ENCODE data around the gene CNGB1. TPM values are rescaled to one million over a fixed set of nuclear protein-coding genes. Genes with fewer than 3 reads are reported as not detected.

Gene CNGB1
- total RNA-seq, 1 experiment from 2014 or later = not detected

DNA sequence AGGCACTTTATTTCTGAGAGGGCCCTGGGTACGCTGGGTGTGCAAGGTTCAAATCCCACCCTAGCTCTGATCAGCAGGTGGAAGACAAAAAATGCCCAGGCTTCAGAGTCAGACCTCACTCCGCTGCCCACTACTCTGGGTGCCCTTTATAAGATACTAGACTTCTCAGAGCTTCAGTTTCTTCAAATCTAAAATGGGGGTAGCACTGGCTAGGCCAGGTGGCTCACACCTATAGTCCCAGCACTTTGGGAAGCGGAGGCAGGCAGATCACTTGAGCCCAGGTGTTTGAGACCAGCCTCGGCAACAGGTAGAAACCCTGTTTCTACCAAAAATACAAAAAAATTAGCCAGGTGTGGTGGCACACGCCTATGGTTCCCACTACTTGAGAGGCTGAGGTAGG is 32.0 kb upstream of the CNGB1 start:
- Histone ChIP-seq H3K27me3 (ENCODE audit: insufficient read depth, low read length) (no peaks in the 10 kb centered on the region), H3K79me2 (ENCODE audit: insufficient read depth, low read length) (peaks cover 19% of the 10 kb centered on the region), H3K9ac (ENCODE audit: low read length) (no peak overlapping the region), H3K9me3 (ENCODE audit: control insufficient read depth in 1 of 2, insufficient read depth in 1 of 2, low read depth in 1 of 2, low read length in 2 of 2) (no peaks in the 10 kb centered on the region), H3K36me3 (ENCODE audit: control insufficient read depth in 1 of 2, insufficient read depth in 2 of 2, low read length in 2 of 2) (peaks cover 12 to 18% of the 10 kb centered on the region in 2 experiments; a peak in 3 of 4 replicates), H3K27ac (ENCODE audit: low read depth, low read length) (no peak overlapping the region), H2AFZ (ENCODE audit: low read depth, low read length, poor library complexity, severe bottlenecking) (no peak overlapping the region), H3K4me2 (ENCODE audit: low read length) (no peak overlapping the region), H3K4me1 (ENCODE audit: control insufficient read depth in 1 of 2, insufficient read depth in 2 of 2, low read length in 2 of 2) (peaks cover 18 to 30% of the 10 kb centered on the region in 2 experiments; a peak in 3 of 4 replicates), H3K4me3 (replicated peaks in 1 of 2; ENCODE audit: low read depth in 1 of 2, low read length in 2 of 2) (no peak overlapping the region), H3K9me2 (ENCODE audit: insufficient read depth) (no peaks in the 10 kb centered on the region), H4K20me1 (ENCODE audit: insufficient read depth) (no peaks in the 10 kb centered on the region)
- CTCF ChIA-PET = no interaction called here
- RAD21 ChIA-PET (ENCODE audit: low non-redundant PET in 1 of 2, low total read pairs in 2 of 2, uncharacterized antibody in 2 of 2, unreplicated experiment in 2 of 2) = no interaction called here
- DNase-seq (ENCODE audit: low read depth, low spot score) = no peak
- no peak for ATAC-seq
- intact Hi-C loops (cut with micrococcal nuclease) = loop anchor here (10.0 kb wide), 1 partner anchor 278 kb away; no protein-coding TSS in a partner anchor
- TF ChIP-seq SRF (IDR thresholded peaks at IDR 0.05; ENCODE audit: low read depth) = no peak
- TF ChIP-seq YY1 (IDR thresholded peaks at IDR 0.05; ENCODE audit: extremely low read depth, insufficient replicate concordance, low read depth, low read length) = no peak
- no peak for TF ChIP-seq POLR2AphosphoS5 (IDR thresholded peaks at IDR 0.05; ENCODE audit: low read depth, low read length)
- TF ChIP-seq EZH2 (IDR thresholded peaks at IDR 0.05) = no peak
- no peak for TF ChIP-seq EZH2phosphoT487 (IDR thresholded peaks at IDR 0.05; ENCODE audit: borderline replicate concordance)
- TF ChIP-seq, protein P1, sequence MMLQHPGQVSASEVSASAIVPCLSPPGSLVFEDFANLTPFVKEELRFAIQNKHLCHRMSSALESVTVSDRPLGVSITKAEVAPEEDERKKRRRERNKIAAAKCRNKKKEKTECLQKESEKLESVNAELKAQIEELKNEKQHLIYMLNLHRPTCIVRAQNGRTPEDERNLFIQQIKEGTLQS (IDR thresholded peaks at IDR 0.05) = no peak
- no peak for TF ChIP-seq CEBPB (IDR thresholded peaks at IDR 0.05; ENCODE audit: low read depth)
- TF ChIP-seq RAD21 (IDR thresholded peaks at IDR 0.05; ENCODE audit: low read depth) = no peak
- no peak for TF ChIP-seq EGR1 (IDR thresholded peaks at IDR 0.05; ENCODE audit: low read depth)
- no peak for TF ChIP-seq POLR2A (IDR thresholded peaks at IDR 0.05; ENCODE audit: borderline replicate concordance, extremely low read depth, insufficient read depth, insufficient read length)
- no peak for TF ChIP-seq ZNF274 (IDR thresholded peaks at IDR 0.05; ENCODE audit: low read depth, low read length)
- no TSS peak for BruUV-seq (replicated peaks)
- POLR2A ChIA-PET = no interaction called here

DNA sequence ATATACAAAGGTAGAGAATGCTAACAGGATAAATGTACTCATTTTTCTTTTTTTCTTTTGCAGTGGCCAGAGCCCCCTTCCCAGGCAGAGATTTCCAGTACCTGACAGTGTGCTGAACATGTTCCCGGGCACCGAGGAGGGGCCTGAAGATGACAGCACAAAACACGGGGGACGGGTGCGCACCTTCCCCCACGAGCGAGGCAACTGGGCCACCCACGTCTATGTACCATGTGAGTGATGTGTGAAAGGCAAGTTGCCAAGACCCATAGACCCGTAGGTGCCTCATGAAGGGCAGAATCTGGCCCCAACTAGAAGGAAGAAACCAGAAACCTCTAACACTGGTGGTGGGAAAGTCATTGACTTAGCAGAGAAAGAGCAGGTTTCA is 31.5 kb upstream of the CNGB1 start:
- POLR2A ChIA-PET = no interaction called here
- no peak overlapping the region for H3K27ac ChIP-seq (ENCODE audit: low read depth, low read length)
- intact Hi-C loops (cut with micrococcal nuclease) = loop anchor here (10.0 kb wide), 1 partner anchor 278 kb away; no protein-coding TSS in a partner anchor
- H3K9me2 ChIP-seq (ENCODE audit: insufficient read depth) = no peaks in the 10 kb centered on the region
- peaks cover 17% of the 10 kb centered on the region for H3K79me2 ChIP-seq (ENCODE audit: insufficient read depth, low read length)
- TF ChIP-seq, protein P2, sequence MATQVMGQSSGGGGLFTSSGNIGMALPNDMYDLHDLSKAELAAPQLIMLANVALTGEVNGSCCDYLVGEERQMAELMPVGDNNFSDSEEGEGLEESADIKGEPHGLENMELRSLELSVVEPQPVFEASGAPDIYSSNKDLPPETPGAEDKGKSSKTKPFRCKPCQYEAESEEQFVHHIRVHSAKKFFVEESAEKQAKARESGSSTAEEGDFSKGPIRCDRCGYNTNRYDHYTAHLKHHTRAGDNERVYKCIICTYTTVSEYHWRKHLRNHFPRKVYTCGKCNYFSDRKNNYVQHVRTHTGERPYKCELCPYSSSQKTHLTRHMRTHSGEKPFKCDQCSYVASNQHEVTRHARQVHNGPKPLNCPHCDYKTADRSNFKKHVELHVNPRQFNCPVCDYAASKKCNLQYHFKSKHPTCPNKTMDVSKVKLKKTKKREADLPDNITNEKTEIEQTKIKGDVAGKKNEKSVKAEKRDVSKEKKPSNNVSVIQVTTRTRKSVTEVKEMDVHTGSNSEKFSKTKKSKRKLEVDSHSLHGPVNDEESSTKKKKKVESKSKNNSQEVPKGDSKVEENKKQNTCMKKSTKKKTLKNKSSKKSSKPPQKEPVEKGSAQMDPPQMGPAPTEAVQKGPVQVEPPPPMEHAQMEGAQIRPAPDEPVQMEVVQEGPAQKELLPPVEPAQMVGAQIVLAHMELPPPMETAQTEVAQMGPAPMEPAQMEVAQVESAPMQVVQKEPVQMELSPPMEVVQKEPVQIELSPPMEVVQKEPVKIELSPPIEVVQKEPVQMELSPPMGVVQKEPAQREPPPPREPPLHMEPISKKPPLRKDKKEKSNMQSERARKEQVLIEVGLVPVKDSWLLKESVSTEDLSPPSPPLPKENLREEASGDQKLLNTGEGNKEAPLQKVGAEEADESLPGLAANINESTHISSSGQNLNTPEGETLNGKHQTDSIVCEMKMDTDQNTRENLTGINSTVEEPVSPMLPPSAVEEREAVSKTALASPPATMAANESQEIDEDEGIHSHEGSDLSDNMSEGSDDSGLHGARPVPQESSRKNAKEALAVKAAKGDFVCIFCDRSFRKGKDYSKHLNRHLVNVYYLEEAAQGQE (IDR thresholded peaks at IDR 0.05; ENCODE audit: low read depth) = no peak
- TF ChIP-seq ZNF274 (IDR thresholded peaks at IDR 0.05; ENCODE audit: low read depth, low read length) = no peak
- TF ChIP-seq EGR1 (IDR thresholded peaks at IDR 0.05; ENCODE audit: low read depth) = no peak
- TF ChIP-seq YY1 (IDR thresholded peaks at IDR 0.05; ENCODE audit: extremely low read depth, insufficient replicate concordance, low read depth, low read length) = no peak
- H3K4me2 ChIP-seq (ENCODE audit: low read length) = peak overlapping the region; percentile 99
- H3K36me3 ChIP-seq (ENCODE audit: control insufficient read depth in 1 of 2, insufficient read depth in 2 of 2, low read length in 2 of 2) = peaks cover 12 to 18% of the 10 kb centered on the region in 2 experiments; a peak in 3 of 4 replicates
- no peaks in the 10 kb centered on the region for H3K9me3 ChIP-seq (ENCODE audit: control insufficient read depth in 1 of 2, insufficient read depth in 1 of 2, low read depth in 1 of 2, low read length in 2 of 2)
- DNase-seq (ENCODE audit: low read depth, low spot score) = no peak
- H2AFZ ChIP-seq (ENCODE audit: low read depth, low read length, poor library complexity, severe bottlenecking) = no peak overlapping the region
- H3K27me3 ChIP-seq (ENCODE audit: insufficient read depth, low read length) = no peaks in the 10 kb centered on the region
- CTCF ChIA-PET = no interaction called here
- H3K4me1 ChIP-seq (ENCODE audit: control insufficient read depth in 1 of 2, insufficient read depth in 2 of 2, low read length in 2 of 2) = peaks cover 18 to 30% of the 10 kb centered on the region in 2 experiments; a peak in 3 of 4 replicates
- H3K9ac ChIP-seq (ENCODE audit: low read length) = peak overlapping the region; percentile 74; the same call in 1 of the 2 replicates
- no TSS peak for BruUV-seq (replicated peaks)
- RAD21 ChIA-PET (ENCODE audit: low non-redundant PET in 1 of 2, low total read pairs in 2 of 2, uncharacterized antibody in 2 of 2, unreplicated experiment in 2 of 2) = no interaction called here
- no peaks in the 10 kb centered on the region for H4K20me1 ChIP-seq (ENCODE audit: insufficient read depth)
- ATAC-seq = no peak
- peak overlapping the region; percentile 83 to 85 for H3K4me3 ChIP-seq (replicated peaks in 1 of 2; ENCODE audit: low read depth in 1 of 2, low read length in 2 of 2)

Measured in HCT116 (cell line).